Astrocyte of the cerebellum (primary cell): ENCODE measurements around the gene BBX.

Experiments used
- DNase-seq: peaks from one replicate; pipeline ENCODE4 v3.0.0-alpha.2; 2011; ENCODE audit warnings: low read depth
- H3K4me3 ChIP-seq: 2 replicates; pipeline ENCODE4 v1.5.1; 2011; ENCODE audit warnings: mild to moderate bottlenecking, low read depth, low read length, moderate library complexity
- in situ Hi-C: cut with HindIII; loops from 2 replicates; pipeline ENCODE4 v1.10.0; 2017; ENCODE audit warnings: low sequenced_read_pairs
- TF ChIP-seq, protein P1 (sequence below): IDR thresholded peaks from 2 replicates; pipeline ENCODE4 v1.5.1; 2012; ENCODE audit warnings: low read length, low read depth, moderate library complexity, mild to moderate bottlenecking; ENCODE audit errors: missing control alignments

The BBX gene

DNA sequence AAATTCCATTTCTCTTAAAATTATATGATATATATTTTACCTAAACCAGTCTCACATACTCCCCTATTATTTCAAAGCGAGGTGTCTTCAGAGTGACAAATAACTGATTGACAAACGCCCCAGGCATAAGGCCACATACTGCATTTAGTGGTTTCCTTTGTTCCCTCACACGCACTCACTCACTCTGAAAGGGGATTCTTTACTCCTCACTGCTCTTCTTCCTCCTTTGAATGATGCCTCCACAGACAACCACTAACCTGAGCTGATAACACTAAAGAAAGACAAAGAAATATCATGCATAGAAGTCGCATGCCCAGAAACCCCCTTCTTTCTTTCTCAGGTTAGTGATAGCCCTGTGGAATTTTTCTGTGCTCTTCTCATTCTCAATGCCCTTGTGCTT is 24.1 kb upstream of the BBX start:
- in situ Hi-C loops: no loop called here
- no peak overlapping the region for H3K4me3 ChIP-seq
- no peak for DNase-seq
- TF ChIP-seq, protein P1, sequence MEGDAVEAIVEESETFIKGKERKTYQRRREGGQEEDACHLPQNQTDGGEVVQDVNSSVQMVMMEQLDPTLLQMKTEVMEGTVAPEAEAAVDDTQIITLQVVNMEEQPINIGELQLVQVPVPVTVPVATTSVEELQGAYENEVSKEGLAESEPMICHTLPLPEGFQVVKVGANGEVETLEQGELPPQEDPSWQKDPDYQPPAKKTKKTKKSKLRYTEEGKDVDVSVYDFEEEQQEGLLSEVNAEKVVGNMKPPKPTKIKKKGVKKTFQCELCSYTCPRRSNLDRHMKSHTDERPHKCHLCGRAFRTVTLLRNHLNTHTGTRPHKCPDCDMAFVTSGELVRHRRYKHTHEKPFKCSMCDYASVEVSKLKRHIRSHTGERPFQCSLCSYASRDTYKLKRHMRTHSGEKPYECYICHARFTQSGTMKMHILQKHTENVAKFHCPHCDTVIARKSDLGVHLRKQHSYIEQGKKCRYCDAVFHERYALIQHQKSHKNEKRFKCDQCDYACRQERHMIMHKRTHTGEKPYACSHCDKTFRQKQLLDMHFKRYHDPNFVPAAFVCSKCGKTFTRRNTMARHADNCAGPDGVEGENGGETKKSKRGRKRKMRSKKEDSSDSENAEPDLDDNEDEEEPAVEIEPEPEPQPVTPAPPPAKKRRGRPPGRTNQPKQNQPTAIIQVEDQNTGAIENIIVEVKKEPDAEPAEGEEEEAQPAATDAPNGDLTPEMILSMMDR: no peak

DNA sequence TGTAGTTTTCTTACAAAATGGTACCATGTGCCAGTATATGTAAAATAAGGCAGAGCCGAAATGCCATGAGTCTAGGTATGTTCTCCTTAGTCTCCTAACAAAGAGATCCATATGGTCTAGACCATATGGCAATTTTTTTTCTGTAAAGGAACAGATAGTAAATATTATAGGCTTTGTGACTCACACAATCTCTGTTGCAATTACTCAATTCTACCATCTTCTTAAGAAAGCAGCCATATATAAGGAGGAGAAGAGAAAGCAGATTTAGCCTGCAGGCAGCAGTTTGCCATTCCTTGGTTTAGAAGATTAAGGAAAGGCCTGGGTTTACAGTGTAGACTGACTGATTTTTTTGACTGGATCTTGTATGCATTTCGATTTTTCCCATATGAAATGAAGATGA is 16.3 kb upstream of the BBX start:
- in situ Hi-C loops: no loop called here
- TF ChIP-seq, protein P1: no peak
- no peak for DNase-seq
- H3K4me3 ChIP-seq: no peak overlapping the region

DNA sequence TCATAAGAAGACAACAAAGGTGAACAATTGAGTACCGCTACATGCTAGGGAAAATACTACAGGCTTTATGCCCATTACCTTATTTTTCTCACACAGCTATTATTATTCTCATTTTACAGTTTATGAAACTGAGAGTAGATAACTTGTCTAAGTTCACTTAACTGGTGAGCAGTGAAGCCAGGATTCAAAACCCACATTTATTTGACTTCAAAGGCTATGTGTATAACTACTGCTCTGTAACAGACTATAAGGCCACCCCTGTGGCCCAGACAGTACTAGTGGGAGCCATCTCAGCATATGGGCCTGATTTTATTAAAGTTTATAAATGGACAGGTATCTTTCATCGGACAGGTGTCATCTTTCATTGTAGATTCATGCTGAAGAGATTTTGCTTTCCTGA is 14.4 kb upstream of the BBX start:
- no peak for DNase-seq
- H3K4me3 ChIP-seq: no peak overlapping the region
- in situ Hi-C loops: no loop called here
- TF ChIP-seq, protein P1: no peak

DNA sequence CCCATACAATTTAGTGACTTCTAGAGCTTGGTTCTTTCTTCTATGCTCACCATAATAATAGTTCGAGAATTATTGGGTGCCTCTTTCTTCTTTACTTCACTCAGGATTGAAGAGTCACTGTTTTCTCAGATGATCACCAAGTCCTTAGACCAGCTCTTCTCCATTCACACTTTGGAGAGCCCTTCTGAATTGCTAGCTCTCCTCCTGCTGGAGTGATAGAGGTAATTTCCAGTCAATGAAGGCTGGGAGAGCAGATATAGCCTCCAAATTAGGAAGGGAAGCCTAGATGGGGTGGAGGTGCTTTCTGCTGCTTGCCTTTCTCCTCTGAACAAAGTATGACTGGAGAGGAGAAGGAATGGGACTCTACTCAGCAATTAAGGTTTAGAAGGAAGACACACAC is 10.7 kb upstream of the BBX start:
- no peak overlapping the region for H3K4me3 ChIP-seq
- in situ Hi-C loops: no loop called here
- TF ChIP-seq, protein P1: no peak
- DNase-seq: no peak

DNA sequence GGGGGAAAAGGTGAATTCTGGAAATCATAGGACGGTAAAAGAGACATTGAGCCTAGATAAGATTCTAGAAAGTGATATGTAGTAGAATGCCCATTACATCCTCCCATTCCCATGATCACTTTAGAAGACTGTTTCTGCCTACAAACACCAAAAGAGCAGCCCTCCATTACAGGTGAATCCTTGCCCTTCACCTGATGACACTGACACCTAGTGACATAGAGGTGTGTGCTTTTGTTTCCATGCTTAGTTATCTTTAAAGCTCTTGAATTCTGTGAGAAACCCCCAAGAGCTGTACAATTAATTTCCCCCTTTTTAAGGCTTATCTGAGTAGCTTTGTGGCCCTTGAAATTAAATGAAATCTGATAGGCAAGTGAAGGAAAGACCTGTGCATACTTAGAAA is 8.3 kb upstream of the BBX start:
- TF ChIP-seq, protein P1: no peak
- in situ Hi-C loops: no loop called here
- no peak overlapping the region for H3K4me3 ChIP-seq
- no peak for DNase-seq

DNA sequence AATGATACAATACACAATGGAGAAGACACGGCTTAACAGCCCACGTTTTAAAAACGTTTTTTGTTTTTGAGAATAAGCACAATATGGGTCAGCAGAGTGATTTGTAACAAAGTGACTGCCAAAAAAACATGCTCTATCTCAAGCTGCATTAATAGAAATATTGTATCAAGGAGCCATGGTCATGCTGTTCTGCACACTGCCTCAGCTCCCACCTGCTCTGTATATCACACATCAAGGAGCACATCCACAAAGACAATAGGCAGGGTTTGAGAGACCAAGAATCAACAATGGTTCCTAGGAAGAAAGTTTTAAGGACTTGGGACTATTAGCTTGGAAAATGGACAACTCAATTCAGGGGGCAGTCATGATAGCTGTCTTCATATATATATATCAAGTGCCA is 6.3 kb upstream of the BBX start:
- no peak overlapping the region for H3K4me3 ChIP-seq
- no peak for DNase-seq
- in situ Hi-C loops: no loop called here
- TF ChIP-seq, protein P1: no peak

DNA sequence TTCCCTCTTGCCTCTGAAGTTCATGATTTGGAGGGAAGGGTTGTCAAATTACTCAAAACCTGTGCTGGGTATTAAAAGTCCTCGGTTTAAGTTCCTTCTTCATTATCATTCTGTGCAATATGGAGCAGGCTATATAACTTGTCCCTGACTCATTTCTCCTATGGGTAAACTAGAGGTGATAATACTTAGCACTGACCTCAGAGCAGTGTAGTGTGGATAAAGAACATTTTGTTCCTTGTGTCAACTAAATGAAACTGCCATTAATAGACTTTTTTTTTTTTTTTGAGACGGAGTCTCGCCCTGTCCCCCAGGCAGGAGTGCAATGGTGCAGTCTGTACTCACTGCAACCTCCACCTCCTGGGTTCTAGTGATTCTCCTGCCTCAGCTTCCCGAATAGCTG is 2.2 kb upstream of the BBX start:
- H3K4me3 ChIP-seq: no peak overlapping the region
- TF ChIP-seq, protein P1: no peak
- DNase-seq: no peak
- in situ Hi-C loops: no loop called here
